GM12892 (cell line): ENCODE measurements around the gene DNASE2.

Experiments used
- POLR2A ChIP-seq: IDR thresholded peaks from 2 replicates; pipeline ENCODE4 v1.6.1; 2011; ENCODE audit warnings: low read depth, low read length, control low read depth
- POLR2AphosphoS5 ChIP-seq: IDR thresholded peaks from 2 replicates; pipeline ENCODE4 v1.6.1; 2011; ENCODE audit warnings: low read depth, low read length, control low read depth
- TAF1 ChIP-seq: IDR thresholded peaks from 2 replicates; pipeline ENCODE4 v1.6.1; 2011; ENCODE audit warnings: low read depth, mild to moderate bottlenecking, control low read depth, low read length, borderline replicate concordance

GRCh38 chr19:12868540-12869112, 12.6 kb downstream of the DNASE2 start:
- TF ChIP-seq POLR2AphosphoS5 (no peak), POLR2A (no peak), TAF1 (no peak)
